ENCODE results near the gene AFAP1L1.

Gene AFAP1L1

GRCh38 chr5:149355688-149356087, 84.0 kb downstream of the AFAP1L1 start:
- no peak for DNase-seq

- no peak for DNase-seq
Observed at GRCh38 chr5:149356391-149356790, 84.7 kb downstream of the AFAP1L1 start.

- no peak for DNase-seq
Observed at GRCh38 chr5:149357370-149358293, 86.0 kb downstream of the AFAP1L1 start, which contains the start of gene PCYOX1L. TSS of gene PCYOX1L (plus strand) at chr5:149358046. CDS start at chr5:149358069, 23 bp downstream.

- no peak for DNase-seq
Observed at GRCh38 chr5:149358294-149358651, 86.6 kb downstream of the AFAP1L1 start.

GRCh38 chr5:149358868-149359495, 87.3 kb downstream of the AFAP1L1 start:
- no peak for DNase-seq

GRCh38 chr5:149360272-149360671, 88.6 kb downstream of the AFAP1L1 start:
- DNase-seq, result no peak

- DNase-seq, result no peak
Observed at GRCh38 chr5:149362541-149362940, 90.9 kb downstream of the AFAP1L1 start.

- DNase-seq, result no peak
Observed at GRCh38 chr5:149363358-149363757, 91.7 kb downstream of the AFAP1L1 start.

GRCh38 chr5:149363936-149364335, 92.3 kb downstream of the AFAP1L1 start:
- no peak for DNase-seq

GRCh38 chr5:149364719-149365118, 93.1 kb downstream of the AFAP1L1 start:
- no peak for DNase-seq

GRCh38 chr5:149365418-149365817, 93.8 kb downstream of the AFAP1L1 start:
- DNase-seq, result no peak

- DNase-seq, result no peak
Observed at GRCh38 chr5:149366169-149366729, 94.6 kb downstream of the AFAP1L1 start.

GRCh38 chr5:149367249-149367971, 95.8 kb downstream of the AFAP1L1 start:
- no peak for DNase-seq

- no peak for DNase-seq
Observed at GRCh38 chr5:149367972-149368645, 96.5 kb downstream of the AFAP1L1 start.

- DNase-seq, result no peak
Observed at GRCh38 chr5:149370878-149371277, 99.2 kb downstream of the AFAP1L1 start.

GRCh38 chr5:149371296-149371962, 99.8 kb downstream of the AFAP1L1 start:
- DNase-seq, result no peak

GRCh38 chr5:149372076-149372795, 100.6 kb downstream of the AFAP1L1 start:
- DNase-seq, result no peak

GRCh38 chr5:149372932-149373331, 101.3 kb downstream of the AFAP1L1 start:
- DNase-seq, result no peak

- no peak for DNase-seq
Observed at GRCh38 chr5:149374303-149374702, 102.6 kb downstream of the AFAP1L1 start.

GRCh38 chr5:149374801-149375200, 103.1 kb downstream of the AFAP1L1 start:
- DNase-seq, result no peak

GRCh38 chr5:149375434-149375833, 103.8 kb downstream of the AFAP1L1 start:
- DNase-seq, result no peak

All from cortex of kidney (tissue), 1 donor.